Glutamatergic neuron (in vitro differentiated cells): ENCODE results near the gene SMIM43. TPM values are rescaled to one million over a fixed set of nuclear protein-coding genes. Genes with fewer than 3 reads are reported as not detected.

Experiments used
- DNase-seq: peaks from one replicate; pipeline ENCODE4 v3.0.0; 2022
- H3K27ac Mint-ChIP-seq: one replicate; pipeline ENCODE4 v1.8.0; 2020; ENCODE audit warnings: mild to moderate bottlenecking, mixed read lengths, inconsistent platforms; ENCODE audit not compliant: unreplicated experiment
- H3K27me3 Mint-ChIP-seq: one replicate; pipeline ENCODE4 v1.8.0; 2020; ENCODE audit warnings: mild to moderate bottlenecking, moderate library complexity, mixed read lengths, inconsistent platforms; ENCODE audit not compliant: unreplicated experiment
- H3K36me3 Mint-ChIP-seq: one replicate; pipeline ENCODE4 v1.8.0; 2020; ENCODE audit warnings: mild to moderate bottlenecking, mixed read lengths, inconsistent platforms; ENCODE audit not compliant: unreplicated experiment
- H3K4me1 Mint-ChIP-seq: one replicate; pipeline ENCODE4 v1.8.0; 2020; ENCODE audit warnings: mild to moderate bottlenecking, low read depth, mixed read lengths, inconsistent platforms; ENCODE audit not compliant: unreplicated experiment
- H3K4me3 Mint-ChIP-seq: one replicate; pipeline ENCODE4 v1.8.0; 2020; ENCODE audit warnings: mild to moderate bottlenecking, mixed read lengths, inconsistent platforms; ENCODE audit not compliant: unreplicated experiment
- H3K9me3 Mint-ChIP-seq: one replicate; pipeline ENCODE4 v1.8.0; 2020; ENCODE audit warnings: mild to moderate bottlenecking, moderate library complexity, mixed read lengths, inconsistent platforms; ENCODE audit not compliant: unreplicated experiment
- CTCF ChIP-seq: fragments of 200-600 bp; sonication (generic); IDR thresholded peaks from one replicate; pipeline ENCODE4 v1.5.0; 2021; ENCODE audit not compliant: partially characterized antibody, unreplicated experiment
- total RNA-seq: library from RNA; stranded (reverse); fragmentation: NEBNext Ultra II Directional; extraction: Animal tissue kit (Norgen Biotek cat#: 25700); gene quantifications from one replicate; pipeline ENCODE4 v1.2.1, GENCODE V29; 2021; ENCODE audit not compliant: unreplicated experiment

Gene SMIM43
- total RNA-seq, 1 donor from 2014 or later: not detected

DNA sequence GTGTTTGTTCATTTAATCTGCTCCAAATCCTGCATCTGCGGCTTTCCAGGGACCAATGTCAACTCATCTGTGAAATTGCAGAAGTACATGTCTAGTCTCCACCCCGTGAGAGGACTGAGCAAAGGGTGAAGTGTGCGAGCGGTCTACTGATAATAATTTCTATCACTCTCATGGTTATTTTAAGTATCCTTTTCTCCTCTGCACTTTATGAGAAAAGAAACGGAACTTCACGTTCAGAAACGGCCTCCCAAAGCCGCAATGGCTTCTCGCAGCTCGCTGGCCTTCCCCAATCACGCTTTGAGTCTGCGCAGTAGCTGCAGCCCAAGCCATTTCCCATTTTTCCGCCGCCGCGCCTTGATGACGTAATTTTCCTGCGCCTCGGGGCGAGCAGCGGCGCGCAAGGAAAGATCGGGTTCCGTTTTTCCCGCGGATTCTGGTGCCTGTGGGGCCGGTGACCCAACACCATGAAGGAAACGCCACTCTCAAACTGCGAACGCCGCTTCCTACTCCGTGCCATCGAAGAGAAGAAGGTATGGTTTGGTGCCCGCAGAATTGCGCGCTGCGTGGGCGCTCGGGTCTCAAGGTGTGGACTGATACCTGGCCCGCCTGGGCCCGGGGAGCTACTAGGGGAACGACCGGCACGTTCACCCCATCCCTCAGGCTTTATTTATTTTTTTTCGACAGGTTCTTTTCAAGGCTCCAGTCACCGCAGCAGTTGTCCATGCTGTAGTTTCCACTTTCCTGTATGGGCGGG, 36.2 kb upstream of the SMIM43 start, which contains the start of gene EXOSC9:
Gene EXOSC9 (plus strand): TSS at position 363 of the 754 bp plus-strand sequence. CDS start 102 bp downstream, at position 465.
- Mint-ChIP-seq H3K27ac (peak within 1 kb of the TSS; percentile 95), H3K4me3 (peak within 1 kb of the TSS; percentile 92), H3K9me3 (peaks cover 8% of the 10 kb centered on the region), H3K36me3 (no peaks in the 10 kb centered on the region), H3K27me3 (peaks cover 4% of the 10 kb centered on the region), H3K4me1 (peaks cover 4% of the 10 kb centered on the region)
- DNase-seq: peak; percentile 98
- TF ChIP-seq CTCF: no peak

DNA sequence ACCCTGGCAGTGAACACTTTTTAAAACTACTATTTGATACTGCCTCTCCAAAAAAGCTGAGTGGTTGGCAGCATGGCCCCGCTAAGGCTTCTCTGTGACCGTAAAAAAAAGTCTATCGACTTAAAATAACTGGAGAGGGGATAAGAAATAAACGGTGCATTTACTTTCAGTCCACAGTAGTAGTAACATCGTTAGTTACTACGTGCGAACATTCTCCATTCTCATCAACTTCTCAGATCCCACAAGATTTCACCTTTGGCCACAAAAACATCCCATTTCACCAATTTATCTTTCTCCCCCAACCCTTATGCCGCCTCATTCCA, 35.6 kb upstream of the SMIM43 start:
- peaks cover 8% of the 10 kb centered on the region for H3K9me3 Mint-ChIP-seq
- no peak for DNase-seq
- H3K4me3 Mint-ChIP-seq: peak overlapping the region; percentile 92
- H3K36me3 Mint-ChIP-seq: no peaks in the 10 kb centered on the region
- peak overlapping the region; percentile 95 for H3K27ac Mint-ChIP-seq
- peaks cover 4% of the 10 kb centered on the region for H3K27me3 Mint-ChIP-seq
- no peak for TF ChIP-seq CTCF
- peaks cover 6% of the 10 kb centered on the region for H3K4me1 Mint-ChIP-seq

GRCh38 chr4:121799867-121800501, 35.0 kb upstream of the SMIM43 start:
- H3K4me1 Mint-ChIP-seq: peaks cover 9% of the 10 kb centered on the region
- no peaks in the 10 kb centered on the region for H3K36me3 Mint-ChIP-seq
- H3K9me3 Mint-ChIP-seq: peaks cover 8% of the 10 kb centered on the region
- H3K4me3 Mint-ChIP-seq: peak overlapping the region; percentile 92
- DNase-seq: no peak
- H3K27ac Mint-ChIP-seq: no peak overlapping the region
- TF ChIP-seq CTCF: no peak
- peaks cover 4% of the 10 kb centered on the region for H3K27me3 Mint-ChIP-seq

DNA sequence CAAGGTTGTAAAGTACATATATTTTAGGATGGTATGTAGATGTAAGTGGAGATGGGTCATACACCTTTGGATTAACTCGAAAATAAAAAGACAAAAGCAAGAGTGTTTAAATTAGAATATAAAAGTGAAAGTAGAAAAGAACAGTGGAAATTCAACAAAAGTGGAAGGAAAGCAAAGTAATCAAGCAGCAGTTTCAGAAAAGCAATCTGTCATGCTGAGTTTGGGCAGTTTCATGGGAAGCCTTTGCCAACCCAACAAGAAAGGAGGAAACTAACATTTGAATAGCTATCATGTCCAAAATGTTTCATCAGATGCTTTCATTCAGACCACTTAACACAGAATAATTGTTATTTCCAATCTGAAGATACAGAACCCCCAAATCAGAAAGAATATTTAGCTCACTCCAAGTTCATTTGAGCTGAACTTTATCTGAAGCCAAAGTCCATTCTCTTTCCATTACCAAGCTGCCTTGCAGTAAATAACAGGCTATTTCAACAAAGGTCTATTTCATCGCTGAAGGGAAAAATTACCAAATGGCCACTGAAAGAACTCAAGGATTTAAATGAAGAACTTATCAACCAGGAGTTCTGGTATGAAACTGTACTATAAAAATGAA, 34.4 kb upstream of the SMIM43 start:
- Mint-ChIP-seq H3K4me1 (peaks cover 14% of the 10 kb centered on the region), H3K27ac (no peak overlapping the region), H3K27me3 (peaks cover 4% of the 10 kb centered on the region), H3K9me3 (peaks cover 8% of the 10 kb centered on the region), H3K4me3 (no peak overlapping the region), H3K36me3 (no peaks in the 10 kb centered on the region)
- TF ChIP-seq CTCF: no peak
- DNase-seq: no peak

DNA sequence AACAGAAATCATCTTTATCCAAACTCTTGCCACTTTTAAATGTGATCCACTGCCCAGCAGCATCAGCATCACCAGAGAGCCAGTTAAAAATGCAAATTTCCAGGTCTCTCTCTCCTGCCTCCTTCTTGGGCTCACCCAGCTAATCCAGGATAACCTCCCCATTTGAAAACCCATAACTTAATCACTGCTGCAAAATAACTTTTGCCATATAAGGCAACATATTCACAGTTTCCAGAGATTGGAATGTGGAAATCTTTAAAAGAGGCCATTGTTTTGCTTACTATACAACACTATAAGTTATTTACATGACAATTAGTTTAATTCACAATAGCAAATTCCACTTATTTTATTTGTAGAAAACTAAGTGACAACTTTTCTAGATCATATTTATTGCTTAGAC, 31.3 kb upstream of the SMIM43 start:
- no peak overlapping the region for H3K27ac Mint-ChIP-seq
- H3K4me3 Mint-ChIP-seq: no peak overlapping the region
- no peak for DNase-seq
- TF ChIP-seq CTCF: no peak
- peaks cover 3% of the 10 kb centered on the region for H3K27me3 Mint-ChIP-seq
- H3K4me1 Mint-ChIP-seq: peaks cover 14% of the 10 kb centered on the region
- peaks cover 7% of the 10 kb centered on the region for H3K9me3 Mint-ChIP-seq
- no peaks in the 10 kb centered on the region for H3K36me3 Mint-ChIP-seq
